HCT116 (cell line): Measurements from ENCODE around the gene LCA5L. TPM values are rescaled to one million over a fixed set of nuclear protein-coding genes. Genes with fewer than 3 reads are reported as not detected.

Experiments
- ATAC-seq: fragments of 200-7000 bp; cut with Tn5 transposase; 2 replicates; pipeline ENCODE4 v1.9.1; 2020; ENCODE audit warnings: mild to moderate bottlenecking, moderate library complexity
- BruUV-seq: library from RNA; stranded (reverse); fragments of 400-500 nt; replicated peaks from 2 replicates; lab custom pipeline; 2021; lab: Mats Ljungman, UMichigan
- CTCF ChIA-PET: fragments of 300-600 bp; sonication (Branson Sonifier 250); formaldehyde crosslinking; loops from one replicate; lab custom pipeline; 2021; ENCODE audit warnings: antibody characterized with exemption; lab: Charles Lee
- POLR2A ChIA-PET: fragments of 300-600, 350-600 bp; sonication (Branson Sonifier 250); formaldehyde crosslinking; loops from one replicate; lab custom pipeline; 2021; ENCODE audit warnings: antibody characterized with exemption; lab: Charles Lee
- RAD21 ChIA-PET, 2 experiments: fragments of 300-600 bp; sonication (Branson Sonifier 250); formaldehyde crosslinking; loops; one replicate each; lab custom pipeline; 2023; ENCODE audit warnings: low total read pairs in 2 of 2; ENCODE audit not compliant: uncharacterized antibody in 2 of 2, unreplicated experiment in 2 of 2, low non-redundant PET in 1 of 2; lab: Charles Lee
- DNase-seq: peaks from one replicate; pipeline ENCODE4 v3.0.0-alpha.2; 2010; ENCODE audit warnings: low read depth, low spot score
- H2AFZ ChIP-seq: fragments of 200-600 bp; shearing (Covaris generic), sonication (generic); 2 replicates; pipeline ENCODE4 v1.6.1; 2017; ENCODE audit warnings: low read depth, mixed run types, mixed read lengths, antibody characterized with exemption, low read length; ENCODE audit not compliant: poor library complexity, severe bottlenecking
- H3K27ac ChIP-seq: 2 replicates; pipeline ENCODE4 v1.5.1; 2012; ENCODE audit warnings: low read depth, low read length
- H3K27me3 ChIP-seq: fragments of 200-600 bp; sonication (generic); 2 replicates; pipeline ENCODE4 v1.6.1; 2016; ENCODE audit warnings: mixed run types, low read length, mixed read lengths; ENCODE audit not compliant: insufficient read depth
- H3K36me3 ChIP-seq, 2 experiments: fragments of 200-500 bp in 1 of 2; fragments of 200-600 bp in 1 of 2; sonication (Bioruptor generic) in 1 of 2; sonication (generic) in 1 of 2; 2 replicates each; pipeline versions ENCODE4 v1.5.1 to v1.6.1; 2014 to 2016; ENCODE audit warnings: low read length in 2 of 2, inconsistent platforms in 1 of 2, mixed read lengths in 1 of 2, mixed run types in 1 of 2; ENCODE audit not compliant: insufficient read depth in 2 of 2, control insufficient read depth in 1 of 2
- H3K4me1 ChIP-seq, 2 experiments: fragments of 200-600 bp in 1 of 2; sonication (generic) in 1 of 2; 2 replicates each; pipeline versions ENCODE4 v1.5.1 to v1.6.1; 2012 to 2017; ENCODE audit warnings: low read length in 2 of 2, inconsistent platforms in 1 of 2, mild to moderate bottlenecking in 1 of 2, mixed read lengths in 1 of 2, mixed run types in 1 of 2, moderate library complexity in 1 of 2; ENCODE audit not compliant: insufficient read depth in 2 of 2, control insufficient read depth in 1 of 2
- H3K4me2 ChIP-seq: fragments of 200-600 bp; sonication (generic); 2 replicates; pipeline ENCODE4 v1.6.1; 2017; ENCODE audit warnings: mixed run types, low read length, mixed read lengths
- H3K4me3 ChIP-seq, 2 experiments: fragments of 200-600 bp in 1 of 2; sonication (generic) in 1 of 2; replicated peaks in 1 of 2; 2 replicates each; pipeline ENCODE4 v1.5.1; 2011 to 2016; ENCODE audit warnings: low read length in 2 of 2, control low read depth in 1 of 2, low read depth in 1 of 2, mild to moderate bottlenecking in 1 of 2, mixed read lengths in 1 of 2, mixed run types in 1 of 2
- H3K79me2 ChIP-seq: fragments of 200-600 bp; sonication (generic); 2 replicates; pipeline ENCODE4 v1.6.1; 2017; ENCODE audit warnings: mild to moderate bottlenecking, mixed run types, low read length, moderate library complexity, mixed read lengths; ENCODE audit not compliant: insufficient read depth
- H3K9ac ChIP-seq: fragments of 200-600 bp; sonication (generic); 2 replicates; pipeline ENCODE4 v1.6.1; 2016; ENCODE audit warnings: low read length, mixed read lengths
- H3K9me2 ChIP-seq: fragments of 200-600 bp; sonication (generic), shearing (Covaris generic); 2 replicates; pipeline ENCODE4 v1.6.1; 2017; ENCODE audit warnings: mixed run types, mild to moderate bottlenecking, moderate library complexity; ENCODE audit not compliant: insufficient read depth
- H3K9me3 ChIP-seq, 2 experiments: fragments of 200-500 bp in 1 of 2; fragments of 200-600 bp in 1 of 2; sonication (Bioruptor generic) in 1 of 2; sonication (generic) in 1 of 2; 2 replicates each; pipeline ENCODE4 v1.6.1; 2014 to 2017; ENCODE audit warnings: low read length in 2 of 2, mixed read lengths in 2 of 2, inconsistent platforms in 1 of 2, low read depth in 1 of 2, mild to moderate bottlenecking in 1 of 2, mixed run types in 1 of 2, moderate library complexity in 1 of 2; ENCODE audit not compliant: control insufficient read depth in 1 of 2, insufficient read depth in 1 of 2
- H4K20me1 ChIP-seq: fragments of 200-600 bp; sonication (generic), shearing (Covaris generic); 2 replicates; pipeline ENCODE4 v1.6.1; 2017; ENCODE audit warnings: mixed run types, mild to moderate bottlenecking, moderate library complexity; ENCODE audit not compliant: insufficient read depth
- FOSL1 ChIP-seq: IDR thresholded peaks from 2 replicates; pipeline ENCODE4 v1.6.1; 2012; ENCODE audit warnings: low read depth
- JUND ChIP-seq: IDR thresholded peaks from 2 replicates; pipeline ENCODE4 v1.6.1; 2012
- POLR2A ChIP-seq: IDR thresholded peaks from 2 replicates; pipeline ENCODE4 v1.7.0; 2011; ENCODE audit warnings: borderline replicate concordance; ENCODE audit not compliant: insufficient read depth, insufficient read length; ENCODE audit errors: extremely low read depth
- POLR2AphosphoS5 ChIP-seq: IDR thresholded peaks from 2 replicates; pipeline ENCODE4 v1.6.1; 2011; ENCODE audit warnings: mild to moderate bottlenecking, low read depth, low read length, moderate library complexity
- SRF ChIP-seq: IDR thresholded peaks from 2 replicates; pipeline ENCODE4 v1.6.1; 2012; ENCODE audit warnings: low read depth
- TCF7L2 ChIP-seq: IDR thresholded peaks from 2 replicates; pipeline ENCODE4 v1.7.0; 2011; ENCODE audit warnings: borderline replicate concordance, inconsistent platforms; ENCODE audit not compliant: insufficient read depth, insufficient read length; ENCODE audit errors: extremely low read depth
- ZNF274 ChIP-seq: fragments of 200-500 bp; sonication (Bioruptor generic); IDR thresholded peaks from 2 replicates; pipeline ENCODE4 v1.6.1; 2014; ENCODE audit warnings: mild to moderate bottlenecking, low read depth, low read length, inconsistent platforms
- intact Hi-C: fragments of 100-400 bp; cut with micrococcal nuclease; formaldehyde crosslinking; loops from 2 replicates; pipeline ENCODE4 v1.10.0; 2022
- total RNA-seq: library from RNA; stranded (reverse); gene quantifications from one replicate; pipeline ENCODE4 v1.2.1, GENCODE V29; 2021; ENCODE audit not compliant: unreplicated experiment
- TF ChIP-seq, protein P1 (sequence below): IDR thresholded peaks from 2 replicates; pipeline ENCODE4 v1.6.1; 2012
- TF ChIP-seq, protein P2 (sequence below), 3 experiments: fragments of 200-600 bp in 1 of 3; sonication (generic) in 1 of 3; IDR thresholded peaks in 2 of 3; conservative IDR thresholded peaks in 1 of 3; 2 replicates each; pipeline ENCODE4 v1.5.1; 2012 to 2017; ENCODE audit warnings: low read depth in 2 of 3, low read length in 2 of 3, antibody characterized with exemption in 1 of 3, borderline replicate concordance in 1 of 3, control low read depth in 1 of 3, mild to moderate bottlenecking in 1 of 3, mixed read lengths in 1 of 3, mixed run types in 1 of 3, moderate library complexity in 1 of 3; ENCODE audit not compliant: insufficient read depth in 1 of 3

The LCA5L gene
- total RNA-seq, 1 experiment from 2014 or later, result 1.9 TPM

DNA sequence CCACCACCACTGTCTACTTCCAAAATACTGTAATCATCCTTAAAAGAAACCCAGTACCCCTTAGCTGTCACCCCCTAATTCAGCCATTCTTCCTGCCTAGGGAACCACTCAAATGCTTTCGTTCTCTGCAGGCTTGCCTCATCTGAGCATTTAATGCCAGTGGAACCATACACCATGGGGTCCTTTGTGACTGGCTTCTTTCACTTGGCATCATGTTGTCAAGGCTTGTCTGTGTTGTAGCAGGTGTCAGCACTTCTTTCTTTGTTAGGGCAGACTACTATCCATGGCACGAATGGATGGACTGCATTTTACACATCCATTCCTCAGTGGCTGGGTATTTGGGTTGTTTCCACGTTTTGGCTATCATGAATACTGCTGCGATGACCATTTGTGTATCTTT is 34.7 kb upstream of the LCA5L start:
- CTCF ChIA-PET, result no interaction called here
- no peaks in the 10 kb centered on the region for H4K20me1 ChIP-seq
- H3K27ac ChIP-seq, result no peak overlapping the region
- H3K79me2 ChIP-seq, result no peaks in the 10 kb centered on the region
- H3K9me3 ChIP-seq, result no peaks in the 10 kb centered on the region
- H3K4me1 ChIP-seq, result no peaks in the 10 kb centered on the region
- H3K36me3 ChIP-seq, result no peaks in the 10 kb centered on the region
- H3K9me2 ChIP-seq, result no peaks in the 10 kb centered on the region
- no peak overlapping the region for H3K4me2 ChIP-seq
- no peak for TF ChIP-seq POLR2AphosphoS5
- TF ChIP-seq, all 23 proteins: peak for 0
- ChIA-PET RAD21 (no interaction called here), POLR2A (no interaction called here)
- H3K9ac ChIP-seq, result no peak overlapping the region
- ATAC-seq (no peak), DNase-seq (no peak)
- no TSS peak for BruUV-seq
- H3K4me3 ChIP-seq, result no peak overlapping the region
- H3K27me3 ChIP-seq, result no peaks in the 10 kb centered on the region
- intact Hi-C loops, result no loop called here
- no peak overlapping the region for H2AFZ ChIP-seq

DNA sequence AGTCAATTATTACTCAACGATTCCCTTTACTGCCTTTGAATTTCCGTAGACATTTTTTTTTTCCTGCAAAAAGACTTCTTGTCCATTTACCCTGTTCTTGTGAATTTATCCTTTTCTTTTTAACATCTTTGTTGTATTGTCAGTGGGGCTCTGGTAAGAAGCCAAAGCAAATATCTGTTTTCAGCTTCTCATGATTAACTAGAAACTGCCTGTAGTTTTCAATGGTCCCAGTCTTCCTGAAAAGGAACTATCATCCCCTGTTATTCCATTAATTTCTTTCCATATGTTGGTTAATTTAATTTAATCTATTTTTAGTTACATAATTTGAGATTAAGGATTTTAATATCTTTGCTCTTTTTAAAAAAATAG is 34.2 kb upstream of the LCA5L start:
- Histone ChIP-seq H4K20me1 (no peaks in the 10 kb centered on the region), H3K9ac (no peak overlapping the region), H3K4me1 (no peaks in the 10 kb centered on the region), H3K27ac (no peak overlapping the region), H3K9me2 (no peaks in the 10 kb centered on the region), H3K4me2 (no peak overlapping the region), H3K36me3 (no peaks in the 10 kb centered on the region), H3K9me3 (no peaks in the 10 kb centered on the region), H2AFZ (no peak overlapping the region), H3K27me3 (no peaks in the 10 kb centered on the region), H3K79me2 (no peaks in the 10 kb centered on the region), H3K4me3 (no peak overlapping the region)
- TF ChIP-seq TCF7L2 (no peak), JUND (no peak), POLR2A (no peak), SRF (no peak), ZNF274 (no peak), FOSL1 (no peak)
- TF ChIP-seq, protein P1, sequence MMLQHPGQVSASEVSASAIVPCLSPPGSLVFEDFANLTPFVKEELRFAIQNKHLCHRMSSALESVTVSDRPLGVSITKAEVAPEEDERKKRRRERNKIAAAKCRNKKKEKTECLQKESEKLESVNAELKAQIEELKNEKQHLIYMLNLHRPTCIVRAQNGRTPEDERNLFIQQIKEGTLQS, result no peak
- TF ChIP-seq, protein P2, sequence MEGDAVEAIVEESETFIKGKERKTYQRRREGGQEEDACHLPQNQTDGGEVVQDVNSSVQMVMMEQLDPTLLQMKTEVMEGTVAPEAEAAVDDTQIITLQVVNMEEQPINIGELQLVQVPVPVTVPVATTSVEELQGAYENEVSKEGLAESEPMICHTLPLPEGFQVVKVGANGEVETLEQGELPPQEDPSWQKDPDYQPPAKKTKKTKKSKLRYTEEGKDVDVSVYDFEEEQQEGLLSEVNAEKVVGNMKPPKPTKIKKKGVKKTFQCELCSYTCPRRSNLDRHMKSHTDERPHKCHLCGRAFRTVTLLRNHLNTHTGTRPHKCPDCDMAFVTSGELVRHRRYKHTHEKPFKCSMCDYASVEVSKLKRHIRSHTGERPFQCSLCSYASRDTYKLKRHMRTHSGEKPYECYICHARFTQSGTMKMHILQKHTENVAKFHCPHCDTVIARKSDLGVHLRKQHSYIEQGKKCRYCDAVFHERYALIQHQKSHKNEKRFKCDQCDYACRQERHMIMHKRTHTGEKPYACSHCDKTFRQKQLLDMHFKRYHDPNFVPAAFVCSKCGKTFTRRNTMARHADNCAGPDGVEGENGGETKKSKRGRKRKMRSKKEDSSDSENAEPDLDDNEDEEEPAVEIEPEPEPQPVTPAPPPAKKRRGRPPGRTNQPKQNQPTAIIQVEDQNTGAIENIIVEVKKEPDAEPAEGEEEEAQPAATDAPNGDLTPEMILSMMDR (IDR thresholded peaks at IDR 0.05 in 2 of 3, conservative IDR thresholded peaks at IDR 0.05 in 1 of 3; ENCODE audit: borderline replicate concordance in 1 of 3, insufficient read depth in 1 of 3, low read depth in 2 of 3, low read length in 2 of 3), result no peak
- ATAC-seq, result no peak
- ChIA-PET RAD21 (no interaction called here), CTCF (no interaction called here), POLR2A (no interaction called here)
- no peak for DNase-seq
- BruUV-seq, result no TSS peak
- intact Hi-C loops, result no loop called here
